ENCODE results near the gene PAGE5. TPM values are rescaled to one million over a fixed set of nuclear protein-coding genes. Genes with fewer than 3 reads are reported as not detected.

The PAGE5 gene
- polyA plus RNA-seq, 2 of the 4 experiments (the other 2 are of a cell fraction) = not detected

Other genes starting within 250 kb of the PAGE5 start
- 0.28 and 0.29 TPM in 2 replicates for gene PFKFB1, start 226.2 kb upstream of the PAGE5 start, polyA plus RNA-seq (2011; rRNA removed)
- 0.04 to 0.13 TPM (median 0.11 TPM) in 3 replicates for gene PFKFB1, start 226.2 kb upstream of the PAGE5 start, polyA plus RNA-seq (2017; fragmentation: RNase III; extraction: RNeasy Plus Mini Kit Qiagen cat#74134 plus additional on column Dnase treatment)
- gene APEX2, start 220.0 kb upstream of the PAGE5 start, polyA plus RNA-seq (2011; rRNA removed) = 37.3 and 37.8 TPM in 2 replicates
- gene APEX2, start 220.0 kb upstream of the PAGE5 start, polyA plus RNA-seq (2017; fragmentation: RNase III; extraction: RNeasy Plus Mini Kit Qiagen cat#74134 plus additional on column Dnase treatment) = 27.8 to 29.1 TPM (median 28.0 TPM) in 3 replicates
- not detected in 2 replicates for gene ALAS2, start 189.4 kb upstream of the PAGE5 start, polyA plus RNA-seq (2011; rRNA removed)
- not detected in 3 replicates for gene ALAS2, start 189.4 kb upstream of the PAGE5 start, polyA plus RNA-seq (2017; fragmentation: RNase III; extraction: RNeasy Plus Mini Kit Qiagen cat#74134 plus additional on column Dnase treatment)
- gene PAGE2B, start 145.3 kb upstream of the PAGE5 start, polyA plus RNA-seq (2011; rRNA removed) = not detected in 2 replicates
- not detected in 3 replicates for gene PAGE2B, start 145.3 kb upstream of the PAGE5 start, polyA plus RNA-seq (2017; fragmentation: RNase III; extraction: RNeasy Plus Mini Kit Qiagen cat#74134 plus additional on column Dnase treatment)
- gene PAGE2, start 131.3 kb upstream of the PAGE5 start, polyA plus RNA-seq (2011; rRNA removed) = not detected in 2 replicates
- not detected in 3 replicates for gene PAGE2, start 131.3 kb upstream of the PAGE5 start, polyA plus RNA-seq (2017; fragmentation: RNase III; extraction: RNeasy Plus Mini Kit Qiagen cat#74134 plus additional on column Dnase treatment)
- gene PAGE3, start 44.6 kb downstream of the PAGE5 start, polyA plus RNA-seq (2011; rRNA removed) = not detected in 2 replicates
- gene PAGE3, start 44.6 kb downstream of the PAGE5 start, polyA plus RNA-seq (2017; fragmentation: RNase III; extraction: RNeasy Plus Mini Kit Qiagen cat#74134 plus additional on column Dnase treatment) = not detected in 3 replicates
- 10.4 and 12.3 TPM in 2 replicates for gene MAGEH1, start 231.8 kb downstream of the PAGE5 start, polyA plus RNA-seq (2011; rRNA removed)
- gene MAGEH1, start 231.8 kb downstream of the PAGE5 start, polyA plus RNA-seq (2017; fragmentation: RNase III; extraction: RNeasy Plus Mini Kit Qiagen cat#74134 plus additional on column Dnase treatment) = 6.1 to 8.8 TPM (median 7.0 TPM) in 3 replicates